Stimulated activated memory B cell treated with anti-CD40 and anti-IgM and Interleukin-4, amounts not matched to agents 10 μg/mL and 1 μg/mL and 100 μg/mL, for 72 hours (primary cell): Measurements from ENCODE around the gene STRN4.
A peak's percentile ranks its signal among the peaks of the same experiment; 100 is the strongest.

Source experiments
- ATAC-seq: fragments of 150-1000 bp; cut with Tn5 transposase; 2 replicates; pipeline ENCODE4 v1.10.0; 2021
- H3K27ac Mint-ChIP-seq: one replicate; pipeline ENCODE4 v1.8.0; 2022; ENCODE audit warnings: mild to moderate bottlenecking, mixed read lengths
- H3K27me3 Mint-ChIP-seq: one replicate; pipeline ENCODE4 v1.8.0; 2022; ENCODE audit warnings: mixed read lengths
- H3K36me3 Mint-ChIP-seq: one replicate; pipeline ENCODE4 v1.8.0; 2022; ENCODE audit warnings: mixed read lengths
- H3K4me1 Mint-ChIP-seq: one replicate; pipeline ENCODE4 v1.8.0; 2022; ENCODE audit warnings: mixed read lengths
- H3K4me3 Mint-ChIP-seq: one replicate; pipeline ENCODE4 v1.8.0; 2022; ENCODE audit warnings: mild to moderate bottlenecking, moderate library complexity, mixed read lengths
- H3K9me3 Mint-ChIP-seq: one replicate; pipeline ENCODE4 v1.8.0; 2022; ENCODE audit warnings: mixed read lengths

The STRN4 gene

GRCh38 chr19:46737298-46737654 lies 9.0 kb downstream of the STRN4 start:
- H3K27me3 Mint-ChIP-seq, result no peaks in the 10 kb centered on the region
- peaks cover 30% of the 10 kb centered on the region for H3K4me1 Mint-ChIP-seq
- H3K4me3 Mint-ChIP-seq, result no peak overlapping the region
- no peak overlapping the region for H3K27ac Mint-ChIP-seq
- no peak for ATAC-seq
- H3K36me3 Mint-ChIP-seq, result peaks cover 56% of the 10 kb centered on the region
- H3K9me3 Mint-ChIP-seq, result no peaks in the 10 kb centered on the region

- Mint-ChIP-seq H3K4me1 (peaks cover 30% of the 10 kb centered on the region), H3K9me3 (no peaks in the 10 kb centered on the region)
These were observed 9.5 kb downstream of the STRN4 start for GRCh38 chr19:46736531-46737297.

GRCh38 chr19:46733690-46734292 lies 12.5 kb downstream of the STRN4 start:
- ATAC-seq, result no peak
- H3K27ac Mint-ChIP-seq, result no peak overlapping the region
- peaks cover 70% of the 10 kb centered on the region for H3K36me3 Mint-ChIP-seq
- H3K4me1 Mint-ChIP-seq, result peaks cover 34% of the 10 kb centered on the region
- H3K27me3 Mint-ChIP-seq, result no peaks in the 10 kb centered on the region
- no peak overlapping the region for H3K4me3 Mint-ChIP-seq
- H3K9me3 Mint-ChIP-seq, result no peaks in the 10 kb centered on the region

More at GRCh38 chr19:46736531-46737297, 9.5 kb downstream of the STRN4 start:
- Mint-ChIP-seq H3K4me3 (no peak overlapping the region), H3K36me3 (peaks cover 57% of the 10 kb centered on the region), H3K27me3 (no peaks in the 10 kb centered on the region), H3K27ac (no peak overlapping the region)
- no peak for ATAC-seq

- peaks cover 68% of the 10 kb centered on the region for H3K36me3 Mint-ChIP-seq
- no peak overlapping the region for H3K27ac Mint-ChIP-seq
- peaks cover 39% of the 10 kb centered on the region for H3K4me1 Mint-ChIP-seq
- no peak for ATAC-seq
- no peaks in the 10 kb centered on the region for H3K27me3 Mint-ChIP-seq
- no peak overlapping the region for H3K4me3 Mint-ChIP-seq
- H3K9me3 Mint-ChIP-seq, result no peaks in the 10 kb centered on the region
These were observed 13.1 kb downstream of the STRN4 start for GRCh38 chr19:46732966-46733689.

- peaks cover 64% of the 10 kb centered on the region for H3K36me3 Mint-ChIP-seq
- H3K4me3 Mint-ChIP-seq, result no peak overlapping the region
- no peaks in the 10 kb centered on the region for H3K9me3 Mint-ChIP-seq
- H3K27ac Mint-ChIP-seq, result peak overlapping the region; percentile 46
- H3K4me1 Mint-ChIP-seq, result peaks cover 39% of the 10 kb centered on the region
- no peak for ATAC-seq
- H3K27me3 Mint-ChIP-seq, result no peaks in the 10 kb centered on the region
These were observed 13.9 kb downstream of the STRN4 start for GRCh38 chr19:46732172-46732938.

GRCh38 chr19:46731584-46731983 lies 14.7 kb downstream of the STRN4 start:
- H3K4me1 Mint-ChIP-seq, result peaks cover 39% of the 10 kb centered on the region
- peak overlapping the region; percentile 46 for H3K27ac Mint-ChIP-seq
- ATAC-seq, result no peak
- H3K36me3 Mint-ChIP-seq, result peaks cover 64% of the 10 kb centered on the region
- H3K4me3 Mint-ChIP-seq, result no peak overlapping the region
- H3K9me3 Mint-ChIP-seq, result no peaks in the 10 kb centered on the region
- no peaks in the 10 kb centered on the region for H3K27me3 Mint-ChIP-seq

GRCh38 chr19:46731007-46731501 lies 15.2 kb downstream of the STRN4 start:
- Mint-ChIP-seq H3K9me3 (no peaks in the 10 kb centered on the region), H3K27ac (peak overlapping the region; percentile 46), H3K4me3 (no peak overlapping the region), H3K36me3 (peaks cover 70% of the 10 kb centered on the region), H3K27me3 (no peaks in the 10 kb centered on the region), H3K4me1 (peaks cover 41% of the 10 kb centered on the region)
- no peak for ATAC-seq

GRCh38 chr19:46730595-46730994 lies 15.7 kb downstream of the STRN4 start:
- ATAC-seq, result no peak
- no peak overlapping the region for H3K4me3 Mint-ChIP-seq
- H3K27me3 Mint-ChIP-seq, result no peaks in the 10 kb centered on the region
- peaks cover 74% of the 10 kb centered on the region for H3K36me3 Mint-ChIP-seq
- H3K4me1 Mint-ChIP-seq, result peaks cover 44% of the 10 kb centered on the region
- H3K27ac Mint-ChIP-seq, result peak overlapping the region; percentile 46
- no peaks in the 10 kb centered on the region for H3K9me3 Mint-ChIP-seq

GRCh38 chr19:46730187-46730586 lies 16.1 kb downstream of the STRN4 start:
- peaks cover 44% of the 10 kb centered on the region for H3K4me1 Mint-ChIP-seq
- no peak overlapping the region for H3K27ac Mint-ChIP-seq
- no peak overlapping the region for H3K4me3 Mint-ChIP-seq
- H3K27me3 Mint-ChIP-seq, result no peaks in the 10 kb centered on the region
- peaks cover 77% of the 10 kb centered on the region for H3K36me3 Mint-ChIP-seq
- no peaks in the 10 kb centered on the region for H3K9me3 Mint-ChIP-seq
- ATAC-seq, result no peak

GRCh38 chr19:46729696-46730095 lies 16.6 kb downstream of the STRN4 start:
- no peaks in the 10 kb centered on the region for H3K27me3 Mint-ChIP-seq
- no peak overlapping the region for H3K4me3 Mint-ChIP-seq
- H3K9me3 Mint-ChIP-seq, result no peaks in the 10 kb centered on the region
- H3K36me3 Mint-ChIP-seq, result peaks cover 78% of the 10 kb centered on the region
- H3K27ac Mint-ChIP-seq, result no peak overlapping the region
- H3K4me1 Mint-ChIP-seq, result peaks cover 44% of the 10 kb centered on the region
- ATAC-seq, result no peak

GRCh38 chr19:46728693-46729339 lies 17.4 kb downstream of the STRN4 start:
- H3K4me3 Mint-ChIP-seq, result no peak overlapping the region
- H3K27ac Mint-ChIP-seq, result peak overlapping the region; percentile 17
- no peaks in the 10 kb centered on the region for H3K9me3 Mint-ChIP-seq
- peaks cover 44% of the 10 kb centered on the region for H3K4me1 Mint-ChIP-seq
- H3K27me3 Mint-ChIP-seq, result no peaks in the 10 kb centered on the region
- peak; percentile 87 for ATAC-seq
- H3K36me3 Mint-ChIP-seq, result peaks cover 79% of the 10 kb centered on the region

- Mint-ChIP-seq H3K9me3 (no peaks in the 10 kb centered on the region), H3K27me3 (no peaks in the 10 kb centered on the region), H3K27ac (peak overlapping the region; percentile 17), H3K36me3 (peaks cover 77% of the 10 kb centered on the region), H3K4me1 (peaks cover 48% of the 10 kb centered on the region), H3K4me3 (no peak overlapping the region)
- no peak for ATAC-seq
These were observed 18.0 kb downstream of the STRN4 start for GRCh38 chr19:46728208-46728607.

- H3K27ac Mint-ChIP-seq, result no peak overlapping the region
- ATAC-seq, result no peak
- H3K27me3 Mint-ChIP-seq, result no peaks in the 10 kb centered on the region
- no peak overlapping the region for H3K4me3 Mint-ChIP-seq
- H3K4me1 Mint-ChIP-seq, result peaks cover 50% of the 10 kb centered on the region
- no peaks in the 10 kb centered on the region for H3K9me3 Mint-ChIP-seq
- H3K36me3 Mint-ChIP-seq, result peaks cover 73% of the 10 kb centered on the region
These were observed 18.5 kb downstream of the STRN4 start for GRCh38 chr19:46727757-46728156.

- H3K27ac Mint-ChIP-seq, result no peak overlapping the region
- peaks cover 73% of the 10 kb centered on the region for H3K36me3 Mint-ChIP-seq
- no peak for ATAC-seq
- H3K4me1 Mint-ChIP-seq, result peaks cover 52% of the 10 kb centered on the region
- H3K4me3 Mint-ChIP-seq, result no peak overlapping the region
- H3K9me3 Mint-ChIP-seq, result no peaks in the 10 kb centered on the region
- no peaks in the 10 kb centered on the region for H3K27me3 Mint-ChIP-seq
These were observed 19.2 kb downstream of the STRN4 start for GRCh38 chr19:46726971-46727501.
